ENCODE data around the gene MRPL43. TPM values are rescaled to one million over a fixed set of nuclear protein-coding genes. Genes with fewer than 3 reads are reported as not detected.

MRPL43 gene
- total and polyA plus RNA-seq, 2 experiments from 2014 or later = 60.4 to 126 TPM

GRCh38 chr10:101022967-101023705 is 35.8 kb upstream of the MRPL43 start:
- no peak overlapping the region for H3K27ac Mint-ChIP-seq
- H3K36me3 ChIP-seq (ENCODE audit: insufficient read depth) = no peaks in the 10 kb centered on the region
- H3K9me2 ChIP-seq (ENCODE audit: insufficient read depth) = no peaks in the 10 kb centered on the region
- H3K27me3 ChIP-seq (ENCODE audit: insufficient read depth) = peaks cover 32% of the 10 kb centered on the region
- DNase-seq (ENCODE audit: low spot score) (no peak), ATAC-seq (no peak)
- H3K79me2 ChIP-seq (replicated peaks; ENCODE audit: insufficient read depth) = no peaks in the 10 kb centered on the region
- H4K20me1 ChIP-seq (replicated peaks; ENCODE audit: insufficient read depth) = no peaks in the 10 kb centered on the region
- no peaks in the 10 kb centered on the region for H3K9me3 Mint-ChIP-seq
- H3F3A ChIP-seq (replicated peaks; ENCODE audit: low read depth) = no peaks in the 10 kb centered on the region
- H3K4me3 Mint-ChIP-seq = no peak overlapping the region
- H3K27ac ChIP-seq (ENCODE audit: low read depth) = no peak overlapping the region
- peaks cover 10% of the 10 kb centered on the region; the same call in 1 of the 2 replicates for H3K4me1 ChIP-seq (ENCODE audit: insufficient read depth)
- H3K4me1 Mint-ChIP-seq = peaks cover 18% of the 10 kb centered on the region
- H3K4me3 ChIP-seq = no peak overlapping the region
- TF ChIP-seq ETS1 (IDR thresholded peaks at IDR 0.05) (no peak), EZH2phosphoT487 (IDR thresholded peaks at IDR 0.05; ENCODE audit: unreplicated experiment) (no peak), REST (IDR thresholded peaks at IDR 0.05; ENCODE audit: unreplicated experiment) (no peak), ZNF331 (CRISPR knock-in tag; IDR thresholded peaks at IDR 0.05; ENCODE audit: low read depth) (no peak), JUNB (IDR thresholded peaks at IDR 0.05; ENCODE audit: unreplicated experiment) (no peak), POLR2AphosphoS5 (IDR thresholded peaks at IDR 0.05; ENCODE audit: low read depth) (no peak), ZNF114 (CRISPR knock-in tag; IDR thresholded peaks at IDR 0.05) (no peak), CTCF (conservative IDR thresholded peaks at IDR 0.05; ENCODE audit: low read depth in 2 of 2) (no peak)
- H3K27me3 Mint-ChIP-seq (ENCODE audit: insufficient read depth, low read depth, poor library complexity) = peaks cover 38% of the 10 kb centered on the region
- no peaks in the 10 kb centered on the region; the same call in 2 of the 3 replicates for H3K36me3 Mint-ChIP-seq (ENCODE audit: low read depth)
- no peak overlapping the region for H2AFZ ChIP-seq
- H3K4me2 ChIP-seq = no peak overlapping the region
